ENCODE measurements around the gene DBP.

Gene DBP

DNA sequence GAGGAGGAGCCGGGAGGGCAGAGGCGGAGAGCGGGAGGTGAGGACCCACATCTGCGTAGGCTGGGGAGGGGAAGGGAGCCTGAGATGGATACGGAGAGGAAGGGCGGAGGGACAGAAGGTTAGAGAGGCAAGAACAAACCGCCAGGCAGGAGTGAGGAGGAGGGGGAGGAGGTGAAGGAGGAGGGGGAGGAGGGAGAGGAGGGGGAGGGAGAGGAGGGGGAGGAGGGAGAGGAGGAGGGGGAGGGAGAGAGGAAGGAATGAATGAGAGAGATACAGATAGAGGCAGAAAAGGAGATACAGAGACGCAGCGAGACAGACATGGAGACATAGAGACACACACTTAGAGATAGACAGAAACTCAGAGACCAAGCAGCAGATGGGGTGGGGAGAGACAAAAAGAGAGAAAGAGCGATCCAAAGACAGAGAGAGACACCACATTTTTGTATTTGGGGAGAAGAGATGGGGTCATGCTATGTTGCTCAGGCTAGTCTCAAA lies 9.6 kb upstream of the DBP start:
- TF ChIP-seq, protein P1, sequence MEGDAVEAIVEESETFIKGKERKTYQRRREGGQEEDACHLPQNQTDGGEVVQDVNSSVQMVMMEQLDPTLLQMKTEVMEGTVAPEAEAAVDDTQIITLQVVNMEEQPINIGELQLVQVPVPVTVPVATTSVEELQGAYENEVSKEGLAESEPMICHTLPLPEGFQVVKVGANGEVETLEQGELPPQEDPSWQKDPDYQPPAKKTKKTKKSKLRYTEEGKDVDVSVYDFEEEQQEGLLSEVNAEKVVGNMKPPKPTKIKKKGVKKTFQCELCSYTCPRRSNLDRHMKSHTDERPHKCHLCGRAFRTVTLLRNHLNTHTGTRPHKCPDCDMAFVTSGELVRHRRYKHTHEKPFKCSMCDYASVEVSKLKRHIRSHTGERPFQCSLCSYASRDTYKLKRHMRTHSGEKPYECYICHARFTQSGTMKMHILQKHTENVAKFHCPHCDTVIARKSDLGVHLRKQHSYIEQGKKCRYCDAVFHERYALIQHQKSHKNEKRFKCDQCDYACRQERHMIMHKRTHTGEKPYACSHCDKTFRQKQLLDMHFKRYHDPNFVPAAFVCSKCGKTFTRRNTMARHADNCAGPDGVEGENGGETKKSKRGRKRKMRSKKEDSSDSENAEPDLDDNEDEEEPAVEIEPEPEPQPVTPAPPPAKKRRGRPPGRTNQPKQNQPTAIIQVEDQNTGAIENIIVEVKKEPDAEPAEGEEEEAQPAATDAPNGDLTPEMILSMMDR (IDR thresholded peaks at IDR 0.05; ENCODE audit: low read depth, low read length, missing control alignments) = no peak
- in situ Hi-C loops (cut with HindIII; ENCODE audit: low sequenced_read_pairs) = no loop called here
- DNase-seq (ENCODE audit: low read depth) = no peak
- peak overlapping the region; percentile 52 for H3K4me3 ChIP-seq (ENCODE audit: low read depth, low read length)

DNA sequence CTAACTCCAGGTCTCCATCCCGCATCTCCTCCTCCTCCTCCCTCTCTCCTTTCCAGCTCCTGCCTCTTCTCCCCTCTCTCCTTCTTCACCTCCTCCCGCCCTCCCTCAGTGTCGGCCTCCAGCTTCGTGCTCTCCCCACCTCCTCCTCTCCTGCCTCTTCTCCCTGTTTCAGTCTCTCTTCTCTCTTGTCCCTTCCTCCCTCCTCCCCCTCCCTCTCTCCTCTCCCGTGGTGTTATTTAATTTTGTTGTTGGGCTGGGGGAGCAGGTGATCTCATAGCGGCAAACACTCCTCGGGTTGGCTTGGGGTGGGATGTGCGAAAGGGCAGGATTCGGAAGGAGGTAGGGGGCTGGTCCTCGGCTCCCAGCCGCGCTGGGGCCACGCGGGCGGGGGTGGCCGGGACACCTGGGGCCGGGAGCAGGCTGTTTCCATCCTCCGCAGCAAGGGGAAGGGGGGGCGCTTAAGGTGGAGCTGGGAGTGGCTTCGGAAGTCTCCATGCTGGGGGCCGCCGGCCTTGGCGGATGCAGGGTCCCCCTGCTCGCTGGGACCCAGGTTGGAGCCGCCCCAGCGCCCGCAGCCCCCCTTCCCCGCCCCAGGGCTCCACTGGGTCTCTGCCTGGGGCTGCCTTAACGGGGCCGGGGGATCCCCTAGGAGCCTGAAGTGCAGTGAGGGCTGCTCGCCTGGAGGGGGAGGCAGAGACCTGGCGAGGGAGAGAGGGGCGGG lies 9.0 kb upstream of the DBP start, which contains the start of gene CA11:
Gene CA11 (minus strand): TSS at position 187 of the 721 bp plus-strand sequence. CDS start 555 bp downstream, outside the sequence.
- H3K4me3 ChIP-seq (ENCODE audit: low read depth, low read length) = peak within 1 kb of the TSS; percentile 52
- DNase-seq (ENCODE audit: low read depth) = no peak
- in situ Hi-C loops (cut with HindIII; ENCODE audit: low sequenced_read_pairs) = no loop called here
- TF ChIP-seq, protein P1 (IDR thresholded peaks at IDR 0.05; ENCODE audit: low read depth, low read length, missing control alignments) = peak; percentile 76

DNA sequence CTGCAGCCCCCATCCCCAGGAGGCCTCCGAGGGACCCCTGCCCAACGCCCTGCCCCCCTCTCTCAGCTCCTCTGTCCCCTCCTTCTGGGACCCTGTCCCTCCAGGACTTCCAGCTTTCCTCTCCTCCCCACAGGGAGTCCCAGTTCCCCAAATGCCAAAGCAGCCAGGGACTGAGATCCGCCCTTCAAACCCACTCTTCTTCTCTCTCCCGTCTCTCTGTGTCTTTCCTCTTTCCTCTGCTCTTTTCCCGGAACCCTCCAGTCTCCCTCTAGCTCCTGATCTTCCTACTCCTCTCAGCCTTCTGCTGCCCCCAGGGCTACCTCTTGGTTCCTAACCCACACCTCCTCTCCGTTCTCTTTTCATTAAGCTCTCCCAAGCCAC lies 8.4 kb upstream of the DBP start:
- in situ Hi-C loops (cut with HindIII; ENCODE audit: low sequenced_read_pairs) = no loop called here
- TF ChIP-seq, protein P1 (IDR thresholded peaks at IDR 0.05; ENCODE audit: low read depth, low read length, missing control alignments) = no peak
- H3K4me3 ChIP-seq (ENCODE audit: low read depth, low read length) = peak overlapping the region; percentile 52
- no peak for DNase-seq (ENCODE audit: low read depth)

DNA sequence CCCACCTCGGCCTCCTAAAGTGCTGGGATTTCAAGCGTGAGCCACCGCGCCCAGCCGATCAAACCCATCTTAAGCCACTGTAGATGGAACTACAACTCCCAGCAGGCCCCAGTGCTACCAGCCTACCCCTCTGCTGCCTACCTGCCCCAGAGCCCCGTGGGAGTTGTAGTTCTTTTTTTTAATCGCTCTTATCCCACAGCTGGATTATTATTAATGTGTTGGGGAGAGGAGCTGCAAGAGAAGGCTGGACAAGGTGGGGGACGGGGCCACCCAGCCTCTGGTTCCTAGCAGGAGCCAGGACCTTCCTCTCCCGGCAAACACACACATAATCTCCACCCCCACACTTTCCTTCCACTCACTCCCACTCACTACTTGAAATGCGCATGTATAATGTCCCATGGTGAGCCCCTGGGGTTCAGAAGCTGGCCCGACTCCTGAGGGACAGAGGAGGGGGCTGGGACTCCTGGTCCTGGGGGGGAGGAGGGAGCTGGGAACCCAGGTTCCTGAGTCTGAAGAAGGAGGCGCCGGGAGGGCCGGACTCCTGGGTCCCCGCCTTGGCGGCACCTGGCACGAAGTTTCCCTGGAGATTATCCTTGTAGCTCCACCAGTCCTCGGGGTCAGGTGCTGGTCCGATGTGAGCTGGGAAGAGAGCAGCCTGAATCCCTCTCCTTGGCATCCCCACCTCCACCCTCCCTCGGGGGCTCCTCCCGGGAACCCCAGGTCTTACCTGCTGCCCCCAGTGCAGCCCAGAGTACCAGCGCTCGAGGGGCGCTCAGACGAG lies 7.8 kb upstream of the DBP start:
- H3K4me3 ChIP-seq (ENCODE audit: low read depth, low read length) = peak overlapping the region; percentile 52
- TF ChIP-seq, protein P1 (IDR thresholded peaks at IDR 0.05; ENCODE audit: low read depth, low read length, missing control alignments) = no peak
- DNase-seq (ENCODE audit: low read depth) = no peak
- in situ Hi-C loops (cut with HindIII; ENCODE audit: low sequenced_read_pairs) = no loop called here

DNA sequence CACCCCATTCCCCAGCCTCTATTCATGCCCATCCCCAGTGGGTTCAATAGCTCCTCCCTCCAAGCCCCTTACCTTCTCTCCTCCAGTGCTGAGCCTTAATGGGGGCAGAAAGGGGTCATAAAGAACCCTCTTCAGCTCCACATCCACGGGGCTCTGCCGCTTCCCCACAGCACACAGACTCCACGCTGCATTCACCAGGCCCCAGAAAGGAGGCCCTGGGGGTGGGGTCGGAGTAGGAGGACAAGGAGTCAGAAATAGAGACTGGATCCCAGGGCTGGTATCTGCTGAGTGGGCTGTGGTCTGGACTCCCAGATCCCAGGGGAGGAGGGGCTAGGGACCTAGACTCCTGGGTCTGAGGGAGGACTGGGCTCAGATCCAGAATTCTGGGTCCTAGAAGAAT lies 7.2 kb upstream of the DBP start:
- H3K4me3 ChIP-seq (ENCODE audit: low read depth, low read length) = peak overlapping the region; percentile 52
- no peak for DNase-seq (ENCODE audit: low read depth)
- TF ChIP-seq, protein P1 (IDR thresholded peaks at IDR 0.05; ENCODE audit: low read depth, low read length, missing control alignments) = no peak
- in situ Hi-C loops (cut with HindIII; ENCODE audit: low sequenced_read_pairs) = no loop called here

DNA sequence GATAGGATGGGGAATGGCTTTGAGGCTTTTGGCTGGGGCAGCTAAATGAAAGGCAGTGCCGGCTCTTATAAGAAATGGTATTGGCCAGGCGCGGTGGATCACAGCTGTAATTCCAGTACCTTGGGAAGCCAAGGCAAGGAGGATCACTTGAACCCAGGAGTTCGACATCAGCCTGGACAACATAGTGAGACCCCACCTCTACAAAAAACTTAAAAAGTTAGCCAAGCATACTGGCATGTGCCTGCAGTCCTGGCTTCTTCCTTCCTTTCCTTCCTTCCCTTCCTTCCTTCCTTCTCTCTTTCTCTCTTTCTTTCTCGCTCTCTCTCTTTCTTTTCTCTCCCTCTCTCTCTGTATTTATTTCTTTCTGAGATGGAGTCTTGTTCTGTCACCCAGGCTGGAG lies 5.7 kb upstream of the DBP start:
- DNase-seq (ENCODE audit: low read depth) = no peak
- in situ Hi-C loops (cut with HindIII; ENCODE audit: low sequenced_read_pairs) = no loop called here
- H3K4me3 ChIP-seq (ENCODE audit: low read depth, low read length) = no peak overlapping the region
- TF ChIP-seq, protein P1 (IDR thresholded peaks at IDR 0.05; ENCODE audit: low read depth, low read length, missing control alignments) = no peak

All from astrocyte of the cerebellum (primary cell).